GM10248 (cell line): ENCODE data around the gene KDM4C.

Experiments used
- CTCF ChIA-PET: fragments of 300-600 bp; sonication (Branson Sonifier 250); formaldehyde crosslinking; extraction: SDS; loops from one replicate; lab custom pipeline; 2021; ENCODE audit warnings: antibody characterized with exemption; lab: Yijun Ruan, JAX
- POLR2A ChIA-PET: fragments of 350-650 bp; sonication (Branson Sonifier 250); formaldehyde crosslinking; extraction: SDS; loops from one replicate; lab custom pipeline; 2020; ENCODE audit warnings: antibody characterized with exemption; lab: Yijun Ruan, JAX
- DNase-seq: peaks from one replicate; pipeline ENCODE4 v3.0.0; 2012; ENCODE audit errors: extremely low spot score
- CTCF ChIP-seq: IDR thresholded peaks from 2 replicates; pipeline ENCODE4 v1.5.1; 2012; ENCODE audit warnings: mild to moderate bottlenecking, low read depth; ENCODE audit errors: extremely low read depth, missing control alignments, control extremely low read depth

KDM4C gene

DNA sequence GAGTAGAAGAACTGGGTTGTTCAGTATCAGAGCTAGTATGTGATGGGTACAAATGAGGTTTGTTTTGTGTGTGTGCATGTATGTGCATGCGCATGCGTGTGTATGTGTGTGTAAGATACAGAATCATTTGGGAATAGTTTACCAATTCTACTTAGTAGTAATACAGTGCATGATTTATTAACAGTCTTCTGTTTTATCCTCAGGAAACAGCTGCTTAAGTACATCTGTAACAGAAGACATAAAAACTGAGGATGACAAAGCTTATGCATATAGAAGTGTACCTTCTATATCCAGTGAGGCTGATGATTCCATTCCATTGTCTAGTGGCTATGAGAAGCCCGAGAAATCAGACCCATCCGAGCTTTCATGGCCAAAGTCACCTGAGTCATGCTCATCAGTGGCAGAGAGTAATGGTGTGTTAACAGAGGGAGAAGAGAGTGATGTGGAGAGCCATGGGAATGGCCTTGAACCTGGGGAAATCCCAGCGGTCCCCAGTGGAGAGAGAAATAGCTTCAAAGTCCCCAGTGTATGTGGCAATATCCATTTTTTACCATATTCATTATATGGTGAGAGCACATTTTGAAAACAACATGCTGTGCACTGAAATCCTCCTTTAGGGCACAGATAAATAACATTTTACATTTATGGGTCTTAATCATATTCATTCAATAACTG is 228.5 kb downstream of the KDM4C start:
- CTCF ChIA-PET, result interaction anchor here (0.9 to 1.6 kb wide), 6 partner anchors 9 to 548 kb away, joined by 3 to 4 read pairs (median 3); no protein-coding TSS in a partner anchor
- no peak for TF ChIP-seq CTCF
- POLR2A ChIA-PET, result interaction anchor here (0.5 kb wide), 1 partner anchor 39 kb away, joined by 6 read pairs; no protein-coding TSS in a partner anchor

GRCh38 chr9:6987381-6987780 is 229.6 kb downstream of the KDM4C start:
- ChIA-PET POLR2A (no interaction called here), CTCF (interaction anchor here (1.2 to 1.3 kb wide), 2 partner anchors 10 to 86 kb away, joined by 3 to 4 read pairs; no protein-coding TSS in a partner anchor)
- DNase-seq, result no peak
- no peak for TF ChIP-seq CTCF

More for the DNA sequence above, 228.5 kb downstream of the KDM4C start:
- DNase-seq, result no peak

DNA sequence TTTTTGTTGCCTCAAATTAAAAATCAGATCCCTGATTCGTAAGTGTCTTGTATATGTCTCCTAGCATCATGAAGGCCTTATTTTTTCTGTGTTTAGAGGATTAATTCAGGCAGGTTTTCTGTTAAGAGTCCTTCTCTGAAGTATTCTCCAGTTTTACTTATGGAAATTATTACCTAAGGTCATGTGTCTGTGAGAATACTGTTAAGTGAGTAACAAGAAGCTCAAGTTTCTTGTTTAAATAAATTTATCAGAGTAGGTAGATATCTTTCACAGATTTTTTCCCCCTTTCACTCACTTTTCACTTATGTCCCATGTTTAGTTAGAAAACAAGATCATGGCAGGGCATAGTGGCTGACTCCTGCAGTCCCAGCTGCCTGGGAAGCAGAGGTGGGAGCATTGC is 233.6 kb downstream of the KDM4C start:
- DNase-seq, result no peak
- ChIA-PET CTCF (no interaction called here), POLR2A (no interaction called here)
- TF ChIP-seq CTCF, result no peak

DNA sequence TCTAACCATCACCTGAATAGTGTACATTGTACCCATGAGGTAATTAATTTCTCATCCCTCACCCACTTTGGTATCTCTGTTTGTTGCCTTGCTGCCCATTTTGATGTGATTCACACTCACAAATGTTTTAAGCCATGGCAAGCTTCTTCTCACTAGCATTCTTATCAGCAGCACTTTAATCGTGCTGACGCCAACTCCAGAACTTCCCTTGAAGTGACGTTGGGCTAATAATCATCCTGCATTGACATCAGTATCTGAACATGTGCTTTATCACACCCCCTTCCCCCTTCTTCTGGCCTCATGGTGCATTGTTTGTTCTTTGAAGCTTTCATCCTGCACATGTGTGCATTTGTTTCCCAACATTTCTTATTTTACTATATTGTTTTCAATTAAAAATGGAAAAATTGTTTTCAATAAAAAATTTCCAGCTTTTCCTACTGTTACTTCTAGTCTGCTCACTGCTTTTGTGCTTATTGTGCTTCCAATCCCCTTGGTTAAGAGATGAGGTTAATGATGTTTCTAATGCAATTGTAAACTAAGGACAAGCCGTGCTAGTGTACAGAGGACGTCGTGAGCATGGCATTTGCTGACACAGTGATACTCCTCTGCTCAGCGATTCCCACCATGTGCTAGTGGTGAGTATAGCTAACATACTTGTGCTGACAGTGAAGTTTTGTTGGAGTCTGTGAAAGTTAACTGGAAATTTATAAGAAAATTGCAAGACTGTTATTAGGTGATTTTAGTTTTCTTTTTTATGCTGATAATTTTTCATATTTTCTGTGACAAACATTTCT is 238.5 kb downstream of the KDM4C start:
- POLR2A ChIA-PET, result no interaction called here
- CTCF ChIA-PET, result interaction anchor here (1.0 to 1.3 kb wide), 2 partner anchors 11 to 48 kb away, joined by 3 to 4 read pairs; no protein-coding TSS in a partner anchor
- no peak for DNase-seq

GRCh38 chr9:6997330-6997729 is 239.6 kb downstream of the KDM4C start:
- POLR2A ChIA-PET, result no interaction called here
- no peak for DNase-seq
- CTCF ChIA-PET, result interaction anchor here (1.3 kb wide), 1 partner anchor 12 kb away, joined by 3 read pairs; no protein-coding TSS in a partner anchor

More for the DNA sequence above, 238.5 kb downstream of the KDM4C start:
- TF ChIP-seq CTCF, result no peak

DNA sequence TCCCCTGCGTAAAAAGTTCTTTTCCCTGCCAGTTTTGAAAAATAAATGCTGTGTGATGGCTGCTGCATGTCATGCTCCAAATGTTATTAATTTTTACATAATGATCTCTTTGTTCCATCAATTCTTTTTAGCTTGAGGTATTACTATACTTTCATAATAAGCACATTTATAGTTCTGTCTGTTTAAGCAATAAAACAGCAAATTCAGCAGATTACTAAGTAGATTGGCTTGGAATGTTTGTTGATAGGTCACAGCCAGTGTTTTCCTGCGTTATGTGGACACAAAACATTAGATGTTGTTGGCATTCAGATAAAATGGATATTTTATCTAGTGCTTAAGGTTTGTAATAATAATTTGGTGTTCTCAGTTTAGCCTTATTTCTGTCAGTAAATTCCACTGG is 242.0 kb downstream of the KDM4C start:
- no peak for DNase-seq
- TF ChIP-seq CTCF, result no peak
- POLR2A ChIA-PET, result no interaction called here
- CTCF ChIA-PET, result no interaction called here

More at GRCh38 chr9:6997330-6997729, 239.6 kb downstream of the KDM4C start:
- TF ChIP-seq CTCF, result no peak
